DOHH2 (cell line): ENCODE data around the gene LOXL4.

Experiments
- EZH2phosphoT487 ChIP-seq: fragments of 200-600 bp; sonication (generic); IDR thresholded peaks from 2 replicates; pipeline ENCODE4 v1.6.1; 2017; ENCODE audit warnings: borderline replicate concordance, mild to moderate bottlenecking, antibody characterized with exemption, low read length, moderate library complexity, mixed read lengths
- TF ChIP-seq, protein P1 (sequence below): fragments of 200-600 bp; sonication (generic); IDR thresholded peaks from one replicate; pipeline ENCODE4 v1.5.1; 2014; ENCODE audit warnings: antibody characterized with exemption, mild to moderate bottlenecking, low read depth, low read length; ENCODE audit not compliant: poor library complexity, severe bottlenecking

DNA sequence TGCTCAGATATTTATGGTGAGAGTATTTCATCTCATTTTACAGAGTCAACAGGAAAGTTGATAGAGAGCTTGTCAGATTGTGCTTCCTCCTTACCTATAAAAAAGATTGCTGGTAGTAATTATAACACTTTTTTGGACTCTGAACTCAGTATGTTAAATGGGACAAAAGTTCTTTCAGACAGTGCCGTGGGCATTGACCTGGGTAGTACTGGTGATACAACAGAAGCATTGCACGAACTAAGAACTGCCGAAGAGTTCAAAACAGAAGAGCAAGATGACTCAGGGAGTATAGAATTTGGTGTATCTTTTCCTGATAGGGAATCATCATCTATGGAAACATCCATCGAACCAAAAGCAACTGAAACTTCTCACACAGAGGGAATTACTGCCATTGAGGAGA is 58.6 kb downstream of the LOXL4 start:
- TF ChIP-seq, protein P1, sequence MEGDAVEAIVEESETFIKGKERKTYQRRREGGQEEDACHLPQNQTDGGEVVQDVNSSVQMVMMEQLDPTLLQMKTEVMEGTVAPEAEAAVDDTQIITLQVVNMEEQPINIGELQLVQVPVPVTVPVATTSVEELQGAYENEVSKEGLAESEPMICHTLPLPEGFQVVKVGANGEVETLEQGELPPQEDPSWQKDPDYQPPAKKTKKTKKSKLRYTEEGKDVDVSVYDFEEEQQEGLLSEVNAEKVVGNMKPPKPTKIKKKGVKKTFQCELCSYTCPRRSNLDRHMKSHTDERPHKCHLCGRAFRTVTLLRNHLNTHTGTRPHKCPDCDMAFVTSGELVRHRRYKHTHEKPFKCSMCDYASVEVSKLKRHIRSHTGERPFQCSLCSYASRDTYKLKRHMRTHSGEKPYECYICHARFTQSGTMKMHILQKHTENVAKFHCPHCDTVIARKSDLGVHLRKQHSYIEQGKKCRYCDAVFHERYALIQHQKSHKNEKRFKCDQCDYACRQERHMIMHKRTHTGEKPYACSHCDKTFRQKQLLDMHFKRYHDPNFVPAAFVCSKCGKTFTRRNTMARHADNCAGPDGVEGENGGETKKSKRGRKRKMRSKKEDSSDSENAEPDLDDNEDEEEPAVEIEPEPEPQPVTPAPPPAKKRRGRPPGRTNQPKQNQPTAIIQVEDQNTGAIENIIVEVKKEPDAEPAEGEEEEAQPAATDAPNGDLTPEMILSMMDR: no peak
- TF ChIP-seq EZH2phosphoT487: no peak
